ENCODE data around the gene MAGI2.

The MAGI2 gene

DNA sequence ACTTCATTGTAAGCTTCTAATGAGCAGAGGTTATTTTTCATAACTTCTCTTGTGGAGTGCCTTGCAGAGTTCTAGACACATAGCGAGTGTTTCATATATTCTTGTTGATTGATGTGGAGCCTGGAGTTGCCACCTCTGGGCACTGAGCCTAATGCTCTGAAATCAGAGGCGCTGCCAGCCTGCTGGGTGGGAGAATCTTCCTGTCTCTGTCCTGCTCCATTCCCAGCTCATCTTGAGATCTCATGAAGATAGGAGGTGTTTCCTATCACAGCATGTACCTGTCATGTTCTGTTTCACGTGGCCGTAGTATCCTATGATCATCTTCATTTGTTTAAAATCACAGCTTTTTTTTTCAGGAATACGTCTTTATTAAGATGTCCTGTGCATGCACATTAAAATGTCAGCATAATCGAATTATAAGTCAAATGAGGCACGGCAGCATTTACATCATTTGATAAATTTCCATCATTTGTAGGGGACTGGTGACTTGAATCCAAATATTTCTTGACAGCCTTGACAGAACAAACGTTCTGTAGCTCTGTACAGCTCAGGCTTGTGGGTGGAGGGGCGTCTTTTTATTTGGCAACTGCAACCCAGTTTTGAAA is 1261.9 kb downstream of the MAGI2 start:
- no peak overlapping the region for H3K9ac ChIP-seq (ENCODE audit: low read depth, low read length)
- no peak for ATAC-seq (ENCODE audit: insufficient read depth, low read depth)
- H3K79me2 ChIP-seq (ENCODE audit: insufficient read depth, low read length), result no peaks in the 10 kb centered on the region
- no peaks in the 10 kb centered on the region for H4K20me1 ChIP-seq (ENCODE audit: insufficient read depth, low read length)
- no peaks in the 10 kb centered on the region for H3K9me3 ChIP-seq (ENCODE audit: insufficient read depth, low read length, severe bottlenecking)
- H3K4me3 ChIP-seq (ENCODE audit: low read depth in 1 of 2, low read length in 2 of 2), result no peak overlapping the region
- H2AFZ ChIP-seq (ENCODE audit: low read depth, low read length), result no peak overlapping the region
- no peak overlapping the region for H3K4me2 ChIP-seq (ENCODE audit: insufficient read depth, low read length)
- peaks cover 5% of the 10 kb centered on the region for H3K27me3 ChIP-seq (ENCODE audit: insufficient read depth, low read length, poor library complexity)
- no peak for TF ChIP-seq EZH2 (IDR thresholded peaks at IDR 0.05; ENCODE audit: borderline replicate concordance, low read depth, low read length, severe bottlenecking)
- TF ChIP-seq, protein P1, sequence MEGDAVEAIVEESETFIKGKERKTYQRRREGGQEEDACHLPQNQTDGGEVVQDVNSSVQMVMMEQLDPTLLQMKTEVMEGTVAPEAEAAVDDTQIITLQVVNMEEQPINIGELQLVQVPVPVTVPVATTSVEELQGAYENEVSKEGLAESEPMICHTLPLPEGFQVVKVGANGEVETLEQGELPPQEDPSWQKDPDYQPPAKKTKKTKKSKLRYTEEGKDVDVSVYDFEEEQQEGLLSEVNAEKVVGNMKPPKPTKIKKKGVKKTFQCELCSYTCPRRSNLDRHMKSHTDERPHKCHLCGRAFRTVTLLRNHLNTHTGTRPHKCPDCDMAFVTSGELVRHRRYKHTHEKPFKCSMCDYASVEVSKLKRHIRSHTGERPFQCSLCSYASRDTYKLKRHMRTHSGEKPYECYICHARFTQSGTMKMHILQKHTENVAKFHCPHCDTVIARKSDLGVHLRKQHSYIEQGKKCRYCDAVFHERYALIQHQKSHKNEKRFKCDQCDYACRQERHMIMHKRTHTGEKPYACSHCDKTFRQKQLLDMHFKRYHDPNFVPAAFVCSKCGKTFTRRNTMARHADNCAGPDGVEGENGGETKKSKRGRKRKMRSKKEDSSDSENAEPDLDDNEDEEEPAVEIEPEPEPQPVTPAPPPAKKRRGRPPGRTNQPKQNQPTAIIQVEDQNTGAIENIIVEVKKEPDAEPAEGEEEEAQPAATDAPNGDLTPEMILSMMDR (IDR thresholded peaks at IDR 0.05; ENCODE audit: borderline replicate concordance, extremely low read depth, low read length, poor library complexity, severe bottlenecking), result no peak
- H3K27ac ChIP-seq (ENCODE audit: low read length), result no peak overlapping the region
- H3K4me1 ChIP-seq (ENCODE audit: insufficient read depth, low read length), result no peaks in the 10 kb centered on the region
- no peak for DNase-seq
- no peaks in the 10 kb centered on the region for H3K36me3 ChIP-seq (ENCODE audit: insufficient read depth, low read length)

DNA sequence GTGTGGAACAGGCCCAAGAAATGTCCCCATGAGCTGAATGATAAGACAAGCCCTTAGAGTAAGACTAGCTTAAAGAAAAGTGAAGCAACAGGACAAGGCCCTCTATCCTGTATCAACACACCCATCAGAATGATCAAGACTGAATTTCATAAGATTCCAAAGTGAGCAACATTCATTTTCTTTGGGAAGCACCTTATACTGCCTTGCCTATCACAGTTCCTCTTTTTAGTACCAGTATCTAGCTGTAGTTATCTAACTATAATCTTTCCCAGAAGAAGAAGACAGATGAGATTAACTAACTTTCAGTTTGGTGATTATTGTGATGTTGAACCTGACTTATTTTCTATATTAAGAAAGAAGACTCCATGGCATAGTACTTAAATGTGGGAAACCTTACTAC is 1263.7 kb downstream of the MAGI2 start:
- TF ChIP-seq, protein P1 (IDR thresholded peaks at IDR 0.05; ENCODE audit: borderline replicate concordance, extremely low read depth, low read length, poor library complexity, severe bottlenecking), result no peak
- no peak for TF ChIP-seq EZH2 (IDR thresholded peaks at IDR 0.05; ENCODE audit: borderline replicate concordance, low read depth, low read length, severe bottlenecking)
- Histone ChIP-seq H3K4me3 (ENCODE audit: low read depth in 1 of 2, low read length in 2 of 2) (no peak overlapping the region), H3K9me3 (ENCODE audit: insufficient read depth, low read length, severe bottlenecking) (no peaks in the 10 kb centered on the region), H2AFZ (ENCODE audit: low read depth, low read length) (no peak overlapping the region), H3K79me2 (ENCODE audit: insufficient read depth, low read length) (no peaks in the 10 kb centered on the region), H3K27me3 (ENCODE audit: insufficient read depth, low read length, poor library complexity) (peaks cover 5% of the 10 kb centered on the region), H3K36me3 (ENCODE audit: insufficient read depth, low read length) (no peaks in the 10 kb centered on the region), H3K4me1 (ENCODE audit: insufficient read depth, low read length) (no peaks in the 10 kb centered on the region), H4K20me1 (ENCODE audit: insufficient read depth, low read length) (no peaks in the 10 kb centered on the region), H3K4me2 (ENCODE audit: insufficient read depth, low read length) (no peak overlapping the region), H3K9ac (ENCODE audit: low read depth, low read length) (no peak overlapping the region), H3K27ac (ENCODE audit: low read length) (no peak overlapping the region)
- no peak for ATAC-seq (ENCODE audit: insufficient read depth, low read depth)
- DNase-seq, result no peak

- ATAC-seq (ENCODE audit: insufficient read depth, low read depth), result no peak
- Histone ChIP-seq H3K4me3 (ENCODE audit: low read depth in 1 of 2, low read length in 2 of 2) (no peak overlapping the region), H3K27me3 (ENCODE audit: insufficient read depth, low read length, poor library complexity) (peaks cover 2% of the 10 kb centered on the region), H3K36me3 (ENCODE audit: insufficient read depth, low read length) (no peaks in the 10 kb centered on the region), H3K9ac (ENCODE audit: low read depth, low read length) (no peak overlapping the region), H2AFZ (ENCODE audit: low read depth, low read length) (no peak overlapping the region), H4K20me1 (ENCODE audit: insufficient read depth, low read length) (no peaks in the 10 kb centered on the region), H3K79me2 (ENCODE audit: insufficient read depth, low read length) (no peaks in the 10 kb centered on the region), H3K27ac (ENCODE audit: low read length) (no peak overlapping the region), H3K4me2 (ENCODE audit: insufficient read depth, low read length) (no peak overlapping the region), H3K9me3 (ENCODE audit: insufficient read depth, low read length, severe bottlenecking) (no peaks in the 10 kb centered on the region), H3K4me1 (ENCODE audit: insufficient read depth, low read length) (no peaks in the 10 kb centered on the region)
- TF ChIP-seq EZH2 (IDR thresholded peaks at IDR 0.05; ENCODE audit: borderline replicate concordance, low read depth, low read length, severe bottlenecking), result no peak
- TF ChIP-seq, protein P1 (IDR thresholded peaks at IDR 0.05; ENCODE audit: borderline replicate concordance, extremely low read depth, low read length, poor library complexity, severe bottlenecking), result no peak
- no peak for DNase-seq
Measured at GRCh38 chr7:78185149-78185745, 1268.2 kb downstream of the MAGI2 start.

All from DND-41 (cell line).